WTC11 (cell line): ENCODE data around the gene XPR1. TPM values are rescaled to one million over a fixed set of nuclear protein-coding genes. Genes with fewer than 3 reads are reported as not detected.

Source experiments
- ATAC-seq: fragments of 200-7000 bp; cut with Tn5 transposase; 2 replicates; pipeline ENCODE4 v1.10.0; 2021; ENCODE audit warnings: mild to moderate bottlenecking, moderate library complexity
- CTCF ChIA-PET: fragments of 300-600 bp; sonication (Branson Sonifier 250); formaldehyde crosslinking; loops from one replicate; lab custom pipeline; 2021; ENCODE audit warnings: antibody characterized with exemption; lab: Charles Lee
- POLR2A ChIA-PET: fragments of 350-600 bp; sonication (Branson Sonifier 250); formaldehyde crosslinking; loops from one replicate; lab custom pipeline; 2021; ENCODE audit warnings: antibody characterized with exemption; lab: Charles Lee
- DNase-seq: peaks from one replicate; pipeline ENCODE4 v3.0.0; 2021; ENCODE audit warnings: low spot score
- H3K27ac Mint-ChIP-seq: 2 replicates; pipeline ENCODE4 v1.8.0; 2021; ENCODE audit warnings: mixed read lengths
- H3K27me3 Mint-ChIP-seq: 2 replicates; pipeline ENCODE4 v1.8.0; 2021; ENCODE audit warnings: low read depth, mild to moderate bottlenecking, moderate library complexity, mixed read lengths
- H3K36me3 Mint-ChIP-seq: 2 replicates; pipeline ENCODE4 v1.8.0; 2021; ENCODE audit warnings: mixed read lengths
- H3K4me1 Mint-ChIP-seq: 2 replicates; pipeline ENCODE4 v1.8.0; 2022; ENCODE audit warnings: mixed read lengths
- H3K4me3 Mint-ChIP-seq: 2 replicates; pipeline ENCODE4 v1.8.0; 2021; ENCODE audit warnings: mild to moderate bottlenecking, moderate library complexity, mixed read lengths
- H3K9me3 Mint-ChIP-seq: 2 replicates; pipeline ENCODE4 v1.8.0; 2021; ENCODE audit warnings: mixed read lengths
- AFF4 ChIP-seq: sonication (generic); formaldehyde crosslinking; IDR thresholded peaks from 2 replicates; pipeline ENCODE4 v1.8.1; 2023; ENCODE audit warnings: mild to moderate bottlenecking, missing genetic modification reagents, borderline replicate concordance
- ARID4B ChIP-seq: sonication (generic); formaldehyde crosslinking; IDR thresholded peaks from 2 replicates; pipeline ENCODE4 v1.8.0; 2023; ENCODE audit warnings: missing genetic modification reagents, mild to moderate bottlenecking, borderline replicate concordance
- CREM ChIP-seq: sonication (generic); formaldehyde crosslinking; IDR thresholded peaks from 2 replicates; pipeline ENCODE4 v1.8.1; 2022; ENCODE audit warnings: mild to moderate bottlenecking, missing genetic modification reagents, moderate library complexity
- CTCF ChIP-seq: fragments of 200-600 bp; IDR thresholded peaks from 2 replicates; pipeline ENCODE4 v1.8.0; 2022; ENCODE audit warnings: antibody characterized with exemption
- EMX1 ChIP-seq: fragments of 250-450 bp; sonication (Bioruptor Pico); IDR thresholded peaks from 2 replicates; pipeline ENCODE4 v1.8.0; 2021; ENCODE audit warnings: mild to moderate bottlenecking
- FOXP1 ChIP-seq: sonication (generic); formaldehyde crosslinking; IDR thresholded peaks from 2 replicates; pipeline ENCODE4 v1.8.0; 2022; ENCODE audit warnings: missing genetic modification reagents, mild to moderate bottlenecking, moderate library complexity, borderline replicate concordance
- HMGA2 ChIP-seq: fragments of 250-450 bp; sonication (Bioruptor Pico); IDR thresholded peaks from 2 replicates; pipeline ENCODE4 v1.4.0; 2021; ENCODE audit warnings: mild to moderate bottlenecking, moderate library complexity
- IRF1 ChIP-seq: sonication (generic); formaldehyde crosslinking; IDR thresholded peaks from 2 replicates; pipeline ENCODE4 v1.8.0; 2023; ENCODE audit warnings: missing genetic modification reagents
- JAZF1 ChIP-seq: fragments of 250-450 bp; sonication (Bioruptor Pico); IDR thresholded peaks from 2 replicates; pipeline ENCODE4 v1.9.0; 2021; ENCODE audit warnings: moderate library complexity, mild to moderate bottlenecking, inconsistent platforms
- NFYB ChIP-seq: sonication (generic); formaldehyde crosslinking; conservative IDR thresholded peaks from 2 replicates; pipeline ENCODE4 v1.8.0; 2022; ENCODE audit warnings: low read depth, missing genetic modification reagents
- NR1H2 ChIP-seq: sonication (generic); formaldehyde crosslinking; IDR thresholded peaks from 2 replicates; pipeline ENCODE4 v1.9.0; 2021; ENCODE audit warnings: mild to moderate bottlenecking, moderate library complexity, missing genetic modification reagents
- NR3C1 ChIP-seq: sonication (generic); formaldehyde crosslinking; conservative IDR thresholded peaks from 2 replicates; pipeline ENCODE4 v1.8.1; 2023; ENCODE audit warnings: low read depth, mild to moderate bottlenecking, missing genetic modification reagents
- PRRX2 ChIP-seq: fragments of 250-450 bp; sonication (Bioruptor Pico); IDR thresholded peaks from 2 replicates; pipeline ENCODE4 v1.8.0; 2021; ENCODE audit warnings: mild to moderate bottlenecking
- RORB ChIP-seq: fragments of 250-450 bp; sonication (Bioruptor Pico); IDR thresholded peaks from 2 replicates; pipeline ENCODE4 v1.9.0; 2021; ENCODE audit warnings: mild to moderate bottlenecking
- SMAD4 ChIP-seq: sonication (generic); formaldehyde crosslinking; IDR thresholded peaks from 2 replicates; pipeline ENCODE4 v1.8.0; 2022; ENCODE audit warnings: mild to moderate bottlenecking, missing genetic modification reagents
- SP1 ChIP-seq: sonication (generic); formaldehyde crosslinking; conservative IDR thresholded peaks from 2 replicates; pipeline ENCODE4 v1.8.1; 2022; ENCODE audit warnings: missing genetic modification reagents
- ZNF232 ChIP-seq: sonication (generic); formaldehyde crosslinking; IDR thresholded peaks from 2 replicates; pipeline ENCODE4 v1.8.0; 2022; ENCODE audit warnings: mild to moderate bottlenecking, missing genetic modification reagents
- ZNF263 ChIP-seq: sonication (generic); formaldehyde crosslinking; IDR thresholded peaks from 2 replicates; pipeline ENCODE4 v1.8.1; 2022; ENCODE audit warnings: low read depth, mild to moderate bottlenecking, moderate library complexity, missing genetic modification reagents
- ZNF416 ChIP-seq: fragments of 250-450 bp; sonication (Bioruptor Pico); IDR thresholded peaks from 2 replicates; pipeline ENCODE4 v1.9.0; 2021; ENCODE audit warnings: mild to moderate bottlenecking, inconsistent platforms
- ZSCAN18 ChIP-seq: fragments of 250-450 bp; sonication (Bioruptor Pico); IDR thresholded peaks from 2 replicates; pipeline ENCODE4 v2.1.2; 2022; ENCODE audit warnings: mild to moderate bottlenecking, moderate library complexity
- total RNA-seq: library from RNA; stranded (reverse); gene quantifications from 3 replicates; pipeline ENCODE4 v1.2.3, GENCODE V29; 2021

Gene XPR1
- total RNA-seq, 1 experiment from 2014 or later, result 34.6 TPM

GRCh38 chr1:180773210-180773865 lies 141.5 kb downstream of the XPR1 start:
- ATAC-seq (no peak), DNase-seq (no peak)
- H3K27me3 Mint-ChIP-seq, result no peaks in the 10 kb centered on the region
- POLR2A ChIA-PET, result interaction anchor here (0.5 kb wide), 1 partner anchor 429 kb away, joined by 3 read pairs; no protein-coding TSS in a partner anchor
- H3K4me1 Mint-ChIP-seq, result no peaks in the 10 kb centered on the region
- H3K36me3 Mint-ChIP-seq, result no peaks in the 10 kb centered on the region
- no peak overlapping the region for H3K4me3 Mint-ChIP-seq
- TF ChIP-seq ZSCAN18 (CRISPR knock-in tag) (no peak), AFF4 (CRISPR knock-in tag) (no peak), NR1H2 (no peak), IRF1 (no peak), JAZF1 (no peak), HMGA2 (no peak), ARID4B (CRISPR knock-in tag) (no peak), NR3C1 (CRISPR knock-in tag) (no peak), ZNF416 (CRISPR knock-in tag) (no peak), EMX1 (CRISPR knock-in tag) (no peak), NFYB (CRISPR knock-in tag) (no peak), PRRX2 (CRISPR knock-in tag) (no peak), ZNF232 (CRISPR knock-in tag) (no peak), CREM (CRISPR knock-in tag) (no peak), CTCF (no peak), RORB (CRISPR knock-in tag) (no peak), SP1 (CRISPR knock-in tag) (no peak), ZNF263 (CRISPR knock-in tag) (no peak), FOXP1 (CRISPR knock-in tag) (no peak), SMAD4 (no peak)
- H3K9me3 Mint-ChIP-seq, result peaks cover 8% of the 10 kb centered on the region
- H3K27ac Mint-ChIP-seq, result no peak overlapping the region
- CTCF ChIA-PET, result interaction anchor here (0.5 kb wide), 1 partner anchor 237 kb away, joined by 4 read pairs; no protein-coding TSS in a partner anchor
